ENCODE results near the gene PTGIR. TPM values are rescaled to one million over a fixed set of nuclear protein-coding genes. Genes with fewer than 3 reads are reported as not detected.
A peak's percentile ranks its signal among the peaks of the same experiment; 100 is the strongest.

Gene PTGIR
- not detected in 2 replicates for total RNA-seq (2014; rRNA removed; shearing (Covaris generic); ENCODE audit: low replicate concordance)

- Histone ChIP-seq H3K36me3 (no peaks in the 10 kb centered on the region), H3K4me3 (no peak within 1 kb of the TSS), H3K27me3 (no peaks in the 10 kb centered on the region), H3K9me3 (no peaks in the 10 kb centered on the region)
- DNase-seq = peak; percentile 25
Measured at GRCh38 chr19:46624958-46625661, at the start of gene PTGIR. Gene PTGIR (minus strand): TSS chr19:46625089. CDS start chr19:46624225, 864 bp downstream.

- H3K4me3 ChIP-seq = no peak overlapping the region
- no peak for DNase-seq
- H3K9me3 ChIP-seq = no peaks in the 10 kb centered on the region
- no peaks in the 10 kb centered on the region for H3K27me3 ChIP-seq
- peaks cover 18% of the 10 kb centered on the region for H3K36me3 ChIP-seq
Measured at GRCh38 chr19:46670813-46671212, 45.9 kb upstream of the PTGIR start.

- H3K36me3 ChIP-seq = peaks cover under 1% of the 10 kb centered on the region
- no peak for DNase-seq
- no peaks in the 10 kb centered on the region for H3K9me3 ChIP-seq
- no peak overlapping the region for H3K4me3 ChIP-seq
- no peaks in the 10 kb centered on the region for H3K27me3 ChIP-seq
Measured at GRCh38 chr19:46668662-46669061, 43.8 kb upstream of the PTGIR start.

- H3K9me3 ChIP-seq = no peaks in the 10 kb centered on the region
- no peak overlapping the region for H3K4me3 ChIP-seq
- peaks cover 6% of the 10 kb centered on the region; the same call in 1 of the 2 replicates for H3K27me3 ChIP-seq
- DNase-seq = no peak
- H3K36me3 ChIP-seq = no peaks in the 10 kb centered on the region
Measured at GRCh38 chr19:46665072-46665471, 40.2 kb upstream of the PTGIR start.

GRCh38 chr19:46661735-46662592 lies 37.1 kb upstream of the PTGIR start:
- Histone ChIP-seq H3K36me3 (no peaks in the 10 kb centered on the region), H3K27me3 (peaks cover 11% of the 10 kb centered on the region; the same call in 1 of the 2 replicates), H3K4me3 (peak overlapping the region; percentile 48), H3K9me3 (no peaks in the 10 kb centered on the region)
- DNase-seq = peak; percentile 85

- Histone ChIP-seq H3K4me3 (peak within 1 kb of the TSS; percentile 52), H3K36me3 (no peaks in the 10 kb centered on the region), H3K9me3 (no peaks in the 10 kb centered on the region), H3K27me3 (peaks cover 11% of the 10 kb centered on the region; the same call in 1 of the 2 replicates)
- DNase-seq = peak; percentile 100
Measured at GRCh38 chr19:46661020-46661731, 36.3 kb upstream of the PTGIR start, which contains the start of gene DACT3. Gene DACT3 (minus strand): TSS chr19:46661182. CDS start chr19:46661064, 118 bp downstream.

- Histone ChIP-seq H3K36me3 (no peaks in the 10 kb centered on the region), H3K27me3 (peaks cover 11% of the 10 kb centered on the region; the same call in 1 of the 2 replicates), H3K9me3 (no peaks in the 10 kb centered on the region), H3K4me3 (peak overlapping the region; percentile 52)
- DNase-seq = no peak
Measured at GRCh38 chr19:46660551-46661019, 35.7 kb upstream of the PTGIR start.

GRCh38 chr19:46660008-46660517 lies 35.2 kb upstream of the PTGIR start:
- Histone ChIP-seq H3K9me3 (no peaks in the 10 kb centered on the region), H3K27me3 (peaks cover 11% of the 10 kb centered on the region; the same call in 1 of the 2 replicates), H3K4me3 (peak overlapping the region; percentile 52), H3K36me3 (no peaks in the 10 kb centered on the region)
- peak; percentile 13 for DNase-seq

- DNase-seq = no peak
- H3K9me3 ChIP-seq = no peaks in the 10 kb centered on the region
- no peak overlapping the region for H3K4me3 ChIP-seq
- peaks cover 11% of the 10 kb centered on the region; the same call in 1 of the 2 replicates for H3K27me3 ChIP-seq
- no peaks in the 10 kb centered on the region for H3K36me3 ChIP-seq
Measured at GRCh38 chr19:46659151-46660007, 34.5 kb upstream of the PTGIR start.

- Histone ChIP-seq H3K9me3 (no peaks in the 10 kb centered on the region), H3K36me3 (no peaks in the 10 kb centered on the region), H3K4me3 (no peak overlapping the region), H3K27me3 (peaks cover 11% of the 10 kb centered on the region; the same call in 1 of the 2 replicates)
- DNase-seq = no peak
Measured at GRCh38 chr19:46656541-46656940, 31.7 kb upstream of the PTGIR start.

- Histone ChIP-seq H3K9me3 (no peaks in the 10 kb centered on the region), H3K27me3 (0 out of 2 replicates have a peak, but pooled peaks cover 2% of the 10 kb centered on the region), H3K4me3 (no peak overlapping the region), H3K36me3 (no peaks in the 10 kb centered on the region)
- DNase-seq = no peak
Measured at GRCh38 chr19:46654621-46655152, 29.8 kb upstream of the PTGIR start.

GRCh38 chr19:46650445-46650844 lies 25.6 kb upstream of the PTGIR start:
- no peak overlapping the region for H3K4me3 ChIP-seq
- no peaks in the 10 kb centered on the region; the same call in 1 of the 2 replicates for H3K27me3 ChIP-seq
- H3K36me3 ChIP-seq = no peaks in the 10 kb centered on the region
- peaks cover 4% of the 10 kb centered on the region for H3K9me3 ChIP-seq
- DNase-seq = no peak

- Histone ChIP-seq H3K4me3 (no peak overlapping the region), H3K27me3 (no peaks in the 10 kb centered on the region; the same call in 1 of the 2 replicates), H3K36me3 (no peaks in the 10 kb centered on the region), H3K9me3 (peaks cover 4% of the 10 kb centered on the region)
- no peak for DNase-seq
Measured at GRCh38 chr19:46648961-46649960, 24.4 kb upstream of the PTGIR start.

Data from MG63 (cell line).